Measurements from ENCODE around the gene IL15RA. TPM values are rescaled to one million over a fixed set of nuclear protein-coding genes. Genes with fewer than 3 reads are reported as not detected.

The IL15RA gene
- total and polyA plus RNA-seq, 2 donors (not counting 1 experiment from before 2014, with no cell fraction given), result 9.3 to 9.6 TPM

DNA sequence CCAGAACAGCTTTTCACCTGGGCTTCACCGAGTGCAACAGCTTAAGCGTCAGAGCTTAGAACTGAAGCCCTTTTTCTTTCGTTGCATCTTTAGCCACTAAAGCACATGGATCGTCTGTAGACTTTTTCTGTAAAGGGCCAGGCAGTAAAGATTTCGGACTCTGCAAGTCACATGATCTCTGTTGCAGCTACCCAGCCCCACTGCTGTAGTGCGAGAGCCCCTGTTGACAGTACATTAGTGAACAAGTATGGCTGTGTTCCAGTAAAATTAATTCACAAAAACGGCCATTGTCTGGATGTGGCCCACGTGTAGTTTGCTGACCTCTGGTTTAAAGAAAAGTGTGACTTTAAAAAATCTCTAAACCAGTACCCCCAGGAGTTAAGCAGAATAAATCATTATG is 47.9 kb downstream of the IL15RA start:
- H3K4me2 ChIP-seq (replicated peaks; ENCODE audit: low read depth, low read length, poor library complexity, severe bottlenecking), result no peak overlapping the region
- H2AFZ ChIP-seq (ENCODE audit: insufficient read depth, low read depth, low read length, poor library complexity, severe bottlenecking), result no peak overlapping the region
- CTCF ChIA-PET, result no interaction called here
- H3K9me3 Mint-ChIP-seq (ENCODE audit: insufficient read depth), result no peaks in the 10 kb centered on the region
- no peaks in the 10 kb centered on the region for H3K4me1 Mint-ChIP-seq
- H3K9ac ChIP-seq (ENCODE audit: low read length), result no peak overlapping the region
- DNase-seq, result no peak
- ATAC-seq (ENCODE audit: low read depth), result no peak
- no peaks in the 10 kb centered on the region for H3K79me2 ChIP-seq (ENCODE audit: control insufficient read depth, insufficient read depth, low read length)
- no peaks in the 10 kb centered on the region for H4K20me1 ChIP-seq (ENCODE audit: control insufficient read depth, insufficient read depth, low read length, poor library complexity, severe bottlenecking)
- no peaks in the 10 kb centered on the region for H3K9me3 ChIP-seq (ENCODE audit: control extremely low read depth in 1 of 3, control insufficient read depth in 2 of 3, insufficient read depth in 1 of 3, low read length in 2 of 3)
- H3K4me3 ChIP-seq (ENCODE audit: control extremely low read depth in 1 of 5, extremely low read depth in 1 of 5, insufficient read depth in 1 of 5, low read depth in 2 of 5, low read length in 4 of 5), result no peak overlapping the region
- POLR2A ChIA-PET, result no interaction called here
- no peaks in the 10 kb centered on the region for H3K27me3 ChIP-seq (replicated peaks in 1 of 4; ENCODE audit: control extremely low read depth in 1 of 4, control insufficient read depth in 3 of 4, insufficient read depth in 4 of 4, low read length in 3 of 4)
- H3K27ac ChIP-seq (ENCODE audit: low read length in 2 of 2), result no peak overlapping the region
- 86% methylated on average over 5 of the region's 8 CpGs for WGBS (ENCODE audit: insufficient coverage)
- H3K4me1 ChIP-seq (ENCODE audit: control insufficient read depth in 2 of 2, insufficient read depth in 2 of 2, low read length in 2 of 2), result no peaks in the 10 kb centered on the region
- H3K27ac Mint-ChIP-seq, result no peak overlapping the region
- intact Hi-C loops (cut with micrococcal nuclease), result no loop called here
- no peak for TF ChIP-seq EZH2 (IDR thresholded peaks at IDR 0.05; ENCODE audit: borderline replicate concordance, insufficient read depth, low read depth, low read length, poor library complexity, severe bottlenecking)
- TF ChIP-seq, protein P1, sequence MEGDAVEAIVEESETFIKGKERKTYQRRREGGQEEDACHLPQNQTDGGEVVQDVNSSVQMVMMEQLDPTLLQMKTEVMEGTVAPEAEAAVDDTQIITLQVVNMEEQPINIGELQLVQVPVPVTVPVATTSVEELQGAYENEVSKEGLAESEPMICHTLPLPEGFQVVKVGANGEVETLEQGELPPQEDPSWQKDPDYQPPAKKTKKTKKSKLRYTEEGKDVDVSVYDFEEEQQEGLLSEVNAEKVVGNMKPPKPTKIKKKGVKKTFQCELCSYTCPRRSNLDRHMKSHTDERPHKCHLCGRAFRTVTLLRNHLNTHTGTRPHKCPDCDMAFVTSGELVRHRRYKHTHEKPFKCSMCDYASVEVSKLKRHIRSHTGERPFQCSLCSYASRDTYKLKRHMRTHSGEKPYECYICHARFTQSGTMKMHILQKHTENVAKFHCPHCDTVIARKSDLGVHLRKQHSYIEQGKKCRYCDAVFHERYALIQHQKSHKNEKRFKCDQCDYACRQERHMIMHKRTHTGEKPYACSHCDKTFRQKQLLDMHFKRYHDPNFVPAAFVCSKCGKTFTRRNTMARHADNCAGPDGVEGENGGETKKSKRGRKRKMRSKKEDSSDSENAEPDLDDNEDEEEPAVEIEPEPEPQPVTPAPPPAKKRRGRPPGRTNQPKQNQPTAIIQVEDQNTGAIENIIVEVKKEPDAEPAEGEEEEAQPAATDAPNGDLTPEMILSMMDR (IDR thresholded peaks at IDR 0.05), result no peak
- no peaks in the 10 kb centered on the region for H3K27me3 Mint-ChIP-seq
- H3K4me3 Mint-ChIP-seq, result no peak overlapping the region
- H3K36me3 ChIP-seq (replicated peaks in 1 of 2; ENCODE audit: control extremely low read depth in 1 of 2, control insufficient read depth in 1 of 2, extremely low read depth in 1 of 2, insufficient read depth in 2 of 2, low read length in 1 of 2), result peaks cover 2 to 62% of the 10 kb centered on the region in 2 experiments

DNA sequence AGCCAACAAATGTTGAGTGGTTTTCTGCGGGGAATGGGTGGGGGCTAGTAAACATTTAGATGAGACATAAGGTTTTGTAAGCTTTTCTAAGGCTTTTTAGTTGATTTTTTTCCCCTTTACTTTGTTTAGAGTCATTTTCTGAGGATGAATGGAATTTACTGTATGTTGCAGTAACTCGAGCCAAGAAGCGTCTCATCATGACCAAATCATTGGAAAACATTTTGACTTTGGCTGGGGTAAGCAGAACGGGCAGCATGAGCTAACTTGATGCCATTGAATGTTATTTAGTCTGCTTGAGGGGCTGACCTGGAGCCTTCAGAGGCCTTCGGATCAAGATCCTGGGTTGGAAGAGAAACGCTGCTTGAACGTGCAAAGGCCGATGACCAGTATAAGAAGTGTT is 50.0 kb downstream of the IL15RA start:
- no peaks in the 10 kb centered on the region for H3K27me3 Mint-ChIP-seq
- no peaks in the 10 kb centered on the region for H3K79me2 ChIP-seq (ENCODE audit: control insufficient read depth, insufficient read depth, low read length)
- H3K4me3 ChIP-seq (ENCODE audit: control extremely low read depth in 1 of 5, extremely low read depth in 1 of 5, insufficient read depth in 1 of 5, low read depth in 2 of 5, low read length in 4 of 5), result no peak overlapping the region
- no peak overlapping the region for H3K27ac Mint-ChIP-seq
- no peak overlapping the region for H3K4me2 ChIP-seq (replicated peaks; ENCODE audit: low read depth, low read length, poor library complexity, severe bottlenecking)
- H2AFZ ChIP-seq (ENCODE audit: insufficient read depth, low read depth, low read length, poor library complexity, severe bottlenecking), result no peak overlapping the region
- H3K27ac ChIP-seq (ENCODE audit: low read length in 2 of 2), result no peak overlapping the region
- no peaks in the 10 kb centered on the region for H3K9me3 Mint-ChIP-seq (ENCODE audit: insufficient read depth)
- H4K20me1 ChIP-seq (ENCODE audit: control insufficient read depth, insufficient read depth, low read length, poor library complexity, severe bottlenecking), result no peaks in the 10 kb centered on the region
- H3K36me3 ChIP-seq (replicated peaks in 1 of 2; ENCODE audit: control extremely low read depth in 1 of 2, control insufficient read depth in 1 of 2, extremely low read depth in 1 of 2, insufficient read depth in 2 of 2, low read length in 1 of 2), result peaks cover 2 to 80% of the 10 kb centered on the region in 2 experiments
- H3K4me1 Mint-ChIP-seq, result no peaks in the 10 kb centered on the region
- H3K9ac ChIP-seq (ENCODE audit: low read length), result no peak overlapping the region
- TF ChIP-seq, protein P1 (IDR thresholded peaks at IDR 0.05), result no peak
- TF ChIP-seq EZH2 (IDR thresholded peaks at IDR 0.05; ENCODE audit: borderline replicate concordance, insufficient read depth, low read depth, low read length, poor library complexity, severe bottlenecking), result no peak
- intact Hi-C loops (cut with micrococcal nuclease), result no loop called here
- H3K27me3 ChIP-seq (replicated peaks in 1 of 4; ENCODE audit: control extremely low read depth in 1 of 4, control insufficient read depth in 3 of 4, insufficient read depth in 4 of 4, low read length in 3 of 4), result no peaks in the 10 kb centered on the region
- DNase-seq (no peak), ATAC-seq (ENCODE audit: low read depth) (no peak)
- no peaks in the 10 kb centered on the region for H3K4me1 ChIP-seq (ENCODE audit: control insufficient read depth in 2 of 2, insufficient read depth in 2 of 2, low read length in 2 of 2)
- ChIA-PET POLR2A (no interaction called here), CTCF (interaction anchor here (0.8 to 1.1 kb wide), 2 partner anchors 123 to 474 kb away, joined by 3 read pairs; no protein-coding TSS in a partner anchor)
- H3K9me3 ChIP-seq (ENCODE audit: control extremely low read depth in 1 of 3, control insufficient read depth in 2 of 3, insufficient read depth in 1 of 3, low read length in 2 of 3), result no peaks in the 10 kb centered on the region
- H3K4me3 Mint-ChIP-seq, result no peak overlapping the region
- WGBS (ENCODE audit: insufficient coverage), result 98% methylated on average over 8 of the region's 8 CpGs

All from B cell (primary cell).